IPS DF 6.9 (cell line): ENCODE measurements around the gene RAB27B.
"Not testable (repeated sequence)": the region's sequence is repeated elsewhere in the genome, so short reads cannot be mapped to it uniquely, and the experiment has no call there.

ENCODE experiments used
- DNase-seq: peaks from one replicate; pipeline ENCODE4 v3.0.0-alpha.2; 2013; ENCODE audit warnings: low read depth, low spot score
- H3K27ac ChIP-seq: one replicate; pipeline ENCODE4 v1.5.1; 2013; ENCODE audit warnings: low read length, control low read depth
- H3K27me3 ChIP-seq: 2 replicates; pipeline ENCODE4 v1.6.1; 2013; ENCODE audit warnings: mild to moderate bottlenecking, low read length; ENCODE audit not compliant: control insufficient read depth, insufficient read depth
- H3K36me3 ChIP-seq: 2 replicates; pipeline ENCODE4 v1.6.1; 2013; ENCODE audit warnings: low read length; ENCODE audit not compliant: control insufficient read depth, insufficient read depth
- H3K4me1 ChIP-seq: 2 replicates; pipeline ENCODE4 v1.6.1; 2013; ENCODE audit warnings: low read length; ENCODE audit not compliant: control insufficient read depth, insufficient read depth
- H3K4me3 ChIP-seq: 2 replicates; pipeline ENCODE4 v1.5.1; 2013; ENCODE audit warnings: mild to moderate bottlenecking, low read length
- H3K9me3 ChIP-seq: 2 replicates; pipeline ENCODE4 v1.6.1; 2013; ENCODE audit warnings: low read length, inconsistent platforms; ENCODE audit not compliant: control insufficient read depth, insufficient read depth
- WGBS: extraction: QIAGEN DNeasy Blood & Tissue Kit; methylation state at CpG from one replicate; pipeline ENCODE4 v1.1.7; 2013; ENCODE audit warnings: mixed read lengths, missing lambda C conversion rate; ENCODE audit not compliant: insufficient read length, insufficient coverage; 5-methylcytosine and 5-hydroxymethylcytosine counted together

Gene RAB27B

DNA sequence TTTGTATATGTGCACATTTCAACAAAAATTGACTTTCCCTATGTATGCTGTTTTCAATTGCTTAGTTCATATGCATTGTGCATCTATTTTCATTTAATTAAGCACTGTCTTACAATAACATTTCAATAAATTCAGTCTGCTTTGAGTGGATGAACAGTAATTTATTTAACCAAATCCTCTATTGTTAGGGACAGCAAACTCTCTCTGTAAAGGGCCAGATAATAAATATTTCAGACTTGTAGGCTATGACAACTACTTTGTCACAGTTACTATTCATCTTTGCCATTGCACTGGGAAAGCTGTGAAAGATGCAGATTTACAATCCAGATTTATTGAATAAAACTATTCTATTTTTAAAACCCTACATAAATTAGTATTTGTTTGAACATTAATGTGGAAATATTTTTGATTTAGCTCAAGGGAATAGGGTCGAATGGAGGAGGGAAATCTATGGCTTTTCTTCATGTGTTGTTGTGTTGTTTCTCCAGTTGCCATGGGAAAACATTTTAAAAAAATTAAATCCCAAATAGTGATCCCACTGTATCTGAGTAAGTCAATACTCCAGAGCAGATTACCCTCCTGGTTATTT is 14.2 kb upstream of the RAB27B start:
- WGBS: no CpG with 5 or more reads among the region's 1 CpG
- H3K27me3 ChIP-seq: no peaks in the 10 kb centered on the region
- DNase-seq: no peak

DNA sequence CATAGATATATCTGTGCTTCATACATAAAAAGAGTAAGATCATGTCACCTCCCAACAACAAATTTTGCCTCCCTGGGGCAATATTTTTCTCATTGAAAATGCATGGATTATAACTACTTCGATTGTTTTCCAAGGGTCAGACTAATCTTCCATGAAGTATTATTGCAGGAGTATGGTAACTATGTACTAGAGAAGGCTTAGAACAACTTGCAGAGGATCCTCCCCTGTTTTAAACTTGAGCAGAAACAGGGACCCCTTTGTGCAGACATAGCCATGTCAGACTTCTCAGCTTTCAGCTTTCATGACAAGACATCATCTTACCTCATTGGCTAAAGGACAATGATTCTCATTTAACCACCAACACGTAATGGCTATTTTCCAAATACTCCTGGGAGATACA is 13.2 kb upstream of the RAB27B start:
- WGBS: no CpG with 5 or more reads among the region's 2 CpGs
- Histone ChIP-seq H3K27me3 (no peaks in the 10 kb centered on the region), H3K4me1 (no peaks in the 10 kb centered on the region), H3K36me3 (no peaks in the 10 kb centered on the region), H3K9me3 (no peaks in the 10 kb centered on the region), H3K4me3 (no peak overlapping the region), H3K27ac (no peak overlapping the region)
- DNase-seq: no peak

More for the DNA sequence above, 14.2 kb upstream of the RAB27B start:
- Histone ChIP-seq H3K4me3 (no peak overlapping the region), H3K36me3 (no peaks in the 10 kb centered on the region), H3K27ac (no peak overlapping the region), H3K9me3 (no peaks in the 10 kb centered on the region), H3K4me1 (no peaks in the 10 kb centered on the region)

DNA sequence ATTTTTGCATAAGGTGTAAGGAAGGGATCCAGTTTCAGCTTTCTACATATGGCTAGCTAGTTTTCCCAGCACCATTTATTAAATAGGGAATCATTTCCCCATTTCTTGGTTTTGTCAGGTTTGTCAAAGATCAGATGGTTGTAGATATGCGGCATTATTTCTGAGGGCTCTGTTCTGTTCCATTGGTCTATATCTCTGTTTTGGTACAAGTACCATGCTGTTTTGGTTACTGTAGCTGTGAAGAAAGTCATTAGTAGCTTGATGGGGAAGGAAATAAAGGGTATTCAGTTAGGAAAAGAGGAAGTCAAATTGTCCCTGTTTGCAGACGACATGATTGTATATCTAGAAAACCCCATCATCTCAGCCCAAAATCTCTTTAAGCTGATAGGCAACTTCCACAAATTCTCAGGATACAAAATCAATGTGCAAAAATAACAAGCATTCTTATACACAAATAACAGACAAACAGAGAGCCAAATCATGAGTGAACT is 7.4 kb upstream of the RAB27B start:
- not testable (repeated sequence) for H3K4me1 ChIP-seq, H3K9me3 ChIP-seq, DNase-seq, H3K36me3 ChIP-seq, H3K27ac ChIP-seq, H3K27me3 ChIP-seq, H3K4me3 ChIP-seq
- WGBS: no CpG with 5 or more reads among the region's 2 CpGs

DNA sequence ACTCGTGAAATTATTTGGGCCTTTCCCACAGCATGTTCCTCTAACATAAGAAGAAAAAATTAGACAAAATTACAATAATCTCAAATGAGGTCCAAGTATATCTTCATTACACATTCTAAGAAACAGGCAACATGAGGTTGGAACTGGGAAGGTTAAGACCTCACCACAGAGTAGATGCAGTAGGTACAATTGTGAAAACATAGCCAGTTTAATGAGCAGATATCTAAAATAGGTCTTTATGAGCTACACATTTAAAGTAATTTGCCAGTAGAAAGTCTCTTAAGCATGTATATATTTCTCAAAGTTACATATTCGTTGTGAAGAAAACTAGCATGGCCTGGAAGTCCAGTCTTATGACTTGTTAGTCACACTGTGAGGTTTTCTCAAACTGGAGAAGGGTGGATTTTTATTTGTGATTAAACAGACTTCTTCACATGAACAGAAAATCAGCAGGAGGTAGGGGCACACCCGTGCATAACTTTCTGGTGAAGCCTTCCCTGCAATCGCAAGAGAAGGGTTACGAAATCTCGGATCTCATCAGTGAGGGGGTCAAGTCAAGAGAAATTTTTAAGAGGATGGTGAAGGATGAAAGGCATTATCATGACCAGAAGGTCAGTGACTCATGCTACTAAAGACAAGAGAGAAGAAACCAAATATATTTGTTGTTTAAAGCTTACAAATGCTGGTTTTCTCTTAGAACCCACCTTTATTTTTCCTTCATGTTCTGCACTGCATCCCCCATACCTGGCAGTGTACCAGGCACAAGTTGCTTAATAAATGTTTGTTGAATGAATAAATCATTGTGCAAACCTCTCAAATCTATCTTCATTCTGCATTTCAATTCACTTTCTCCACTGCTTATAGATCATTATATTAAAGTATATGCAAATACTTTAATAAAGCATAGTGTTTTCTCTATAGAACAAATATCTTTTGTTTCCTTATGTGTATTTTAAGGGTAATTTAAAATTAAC is 5.1 kb upstream of the RAB27B start:
- H3K4me3 ChIP-seq: no peak overlapping the region
- H3K36me3 ChIP-seq: no peaks in the 10 kb centered on the region
- WGBS: no CpG with 5 or more reads among the region's 6 CpGs
- H3K27ac ChIP-seq: no peak overlapping the region
- DNase-seq: no peak
- H3K9me3 ChIP-seq: no peaks in the 10 kb centered on the region
- H3K27me3 ChIP-seq: no peaks in the 10 kb centered on the region
- H3K4me1 ChIP-seq: no peaks in the 10 kb centered on the region

DNA sequence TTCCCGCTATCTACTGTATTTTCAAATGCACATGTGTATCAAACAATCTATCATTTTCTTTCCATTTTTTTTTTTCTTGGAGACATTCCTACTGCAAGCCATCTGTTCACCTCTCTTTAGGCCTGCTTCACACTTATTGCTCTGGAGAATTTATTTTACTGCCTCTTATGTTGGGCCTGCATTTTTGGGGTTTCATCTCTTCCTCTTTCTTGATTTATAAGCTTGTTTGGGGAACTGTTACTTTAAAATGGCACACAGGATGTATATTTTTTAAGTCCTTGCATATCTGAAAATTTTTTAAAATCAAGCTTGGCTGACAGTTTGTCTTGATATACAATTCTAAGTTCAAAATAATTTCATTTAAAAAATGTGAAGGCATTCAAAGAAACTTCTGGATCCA is 3.5 kb upstream of the RAB27B start:
- Histone ChIP-seq H3K4me1 (no peaks in the 10 kb centered on the region), H3K27ac (no peak overlapping the region), H3K27me3 (no peaks in the 10 kb centered on the region), H3K36me3 (no peaks in the 10 kb centered on the region), H3K4me3 (no peak overlapping the region), H3K9me3 (no peaks in the 10 kb centered on the region)
- no peak for DNase-seq
- WGBS: no CpG with 5 or more reads among the region's 1 CpG

DNA sequence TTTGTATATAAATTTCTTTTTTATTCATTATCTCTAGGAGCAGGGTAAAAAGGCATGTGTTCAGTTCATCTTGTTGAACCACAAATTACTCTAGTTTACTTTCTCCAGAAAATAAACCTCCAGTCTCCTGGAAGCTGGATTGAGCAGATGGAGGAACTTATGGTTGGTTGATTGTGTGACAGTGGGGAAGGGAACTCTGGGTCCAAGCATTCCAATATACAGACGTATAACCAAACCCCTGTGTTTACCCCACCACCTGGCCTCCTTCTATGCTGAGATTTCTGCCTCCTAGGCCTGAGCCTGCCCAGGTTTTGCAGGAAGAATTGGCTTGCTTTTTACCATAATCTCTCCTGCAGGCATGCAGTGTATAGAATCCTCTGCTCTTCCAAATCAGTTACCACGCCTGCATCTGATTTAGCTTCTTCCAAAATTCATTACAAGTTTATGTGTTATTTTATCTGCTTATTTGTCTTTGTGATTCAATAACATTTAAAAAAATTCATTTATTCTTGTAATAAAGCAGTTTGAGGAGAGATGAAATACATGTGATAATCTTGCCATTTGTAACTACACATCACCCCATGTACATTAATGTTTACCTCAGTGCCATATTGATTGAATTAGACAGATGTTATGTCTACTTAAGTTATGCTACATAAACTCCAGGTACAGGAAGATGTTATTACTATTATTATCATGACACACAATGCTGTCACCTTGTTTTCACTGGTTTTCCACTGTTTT is 2.5 kb upstream of the RAB27B start:
- Histone ChIP-seq H3K4me1 (no peaks in the 10 kb centered on the region), H3K27ac (no peak overlapping the region), H3K9me3 (no peaks in the 10 kb centered on the region), H3K4me3 (no peak overlapping the region), H3K27me3 (no peaks in the 10 kb centered on the region), H3K36me3 (no peaks in the 10 kb centered on the region)
- DNase-seq: no peak
- no CpG with 5 or more reads among the region's 2 CpGs for WGBS

DNA sequence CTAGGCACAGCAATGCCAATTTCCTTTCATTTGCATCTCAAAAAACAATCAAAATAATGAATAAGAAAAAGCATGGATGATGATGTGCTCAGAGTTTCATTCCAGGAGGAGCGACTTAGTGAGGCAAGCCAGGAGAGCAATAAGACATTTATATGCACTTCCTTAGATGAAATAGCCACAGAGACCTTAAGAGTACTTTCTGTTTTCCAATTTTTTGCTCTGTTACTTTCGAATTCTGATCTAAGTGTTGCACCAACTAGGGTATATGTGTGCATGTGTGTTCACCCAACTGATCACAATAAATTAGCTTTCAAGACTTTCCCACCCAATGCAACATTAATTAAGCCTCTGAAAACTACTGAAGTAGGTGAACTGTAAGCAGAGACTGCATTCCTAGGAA is 709 bp downstream of the RAB27B start:
- Histone ChIP-seq H3K27me3 (no peaks in the 10 kb centered on the region), H3K36me3 (no peaks in the 10 kb centered on the region), H3K4me1 (no peaks in the 10 kb centered on the region), H3K27ac (no peak overlapping the region), H3K9me3 (no peaks in the 10 kb centered on the region), H3K4me3 (no peak overlapping the region; the same call in 1 of the 2 replicates)
- WGBS: no CpG with 5 or more reads among the region's 2 CpGs
- no peak for DNase-seq

DNA sequence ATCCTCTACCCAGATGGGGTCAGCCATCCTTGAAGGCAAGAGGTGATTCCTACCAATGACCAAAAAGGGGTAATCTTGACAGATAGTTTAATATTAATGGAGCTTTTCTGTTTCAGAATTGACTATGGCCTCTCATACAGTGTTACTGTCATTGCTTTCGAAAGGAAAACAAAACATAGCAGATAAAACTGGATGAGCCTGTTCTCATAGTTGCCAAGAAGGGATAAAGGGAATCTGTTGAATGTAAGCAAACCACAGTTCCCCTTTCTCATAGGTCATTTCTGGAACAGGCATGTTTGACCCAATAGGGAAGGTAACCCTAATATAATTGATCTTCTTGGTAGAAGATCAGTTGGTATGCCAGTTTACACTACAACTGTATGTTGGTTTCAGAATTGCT is 1.6 kb downstream of the RAB27B start:
- Histone ChIP-seq H3K27me3 (no peaks in the 10 kb centered on the region), H3K9me3 (no peaks in the 10 kb centered on the region), H3K36me3 (no peaks in the 10 kb centered on the region), H3K27ac (no peak overlapping the region), H3K4me3 (no peak overlapping the region), H3K4me1 (no peaks in the 10 kb centered on the region)
- WGBS: no CpG with 5 or more reads among the region's 1 CpG
- no peak for DNase-seq

DNA sequence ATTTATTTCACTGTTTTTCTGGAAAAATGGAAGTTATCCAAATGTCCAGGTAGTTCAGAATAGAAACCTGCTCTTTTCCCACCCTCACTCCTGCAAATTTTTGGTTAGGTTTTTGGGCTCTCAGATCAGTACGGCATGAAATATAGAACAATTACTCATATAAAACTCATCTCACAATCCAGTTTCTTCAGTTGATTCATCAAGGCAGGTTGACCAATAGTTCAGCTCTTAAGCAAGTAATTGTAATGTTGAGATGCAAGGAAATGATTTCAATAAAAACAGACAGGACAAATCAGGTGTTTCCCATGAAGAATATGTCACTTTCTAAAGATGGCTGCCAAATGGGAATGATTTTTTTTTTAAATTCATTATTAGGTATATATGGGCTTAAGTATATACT is 2.0 kb downstream of the RAB27B start:
- no peak for DNase-seq
- WGBS: no CpG with 5 or more reads among the region's 1 CpG
- H3K36me3 ChIP-seq: no peaks in the 10 kb centered on the region
- H3K27ac ChIP-seq: no peak overlapping the region
- H3K4me3 ChIP-seq: no peak overlapping the region
- H3K27me3 ChIP-seq: no peaks in the 10 kb centered on the region
- H3K9me3 ChIP-seq: no peaks in the 10 kb centered on the region
- H3K4me1 ChIP-seq: no peaks in the 10 kb centered on the region

DNA sequence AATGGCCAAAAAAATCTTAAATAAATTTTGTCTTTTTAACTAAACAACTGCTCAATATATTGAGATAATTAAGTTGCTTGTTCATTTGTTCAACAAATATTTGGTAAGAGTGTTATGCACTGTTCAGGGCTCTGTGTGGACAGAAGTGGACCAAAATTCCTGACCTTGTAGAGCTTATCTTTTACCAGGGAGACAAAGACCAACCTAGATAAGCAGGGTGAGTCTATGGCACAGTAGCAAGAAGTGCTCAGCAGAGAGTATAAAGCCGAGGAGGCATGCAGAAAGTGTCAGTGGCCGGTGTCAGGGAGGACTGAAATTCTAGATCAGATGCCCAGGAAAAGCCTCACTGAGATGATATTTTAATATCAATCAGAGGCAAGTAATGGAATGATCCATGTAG is 2.6 kb downstream of the RAB27B start:
- WGBS: no CpG with 5 or more reads among the region's 2 CpGs
- Histone ChIP-seq H3K9me3 (no peaks in the 10 kb centered on the region), H3K4me1 (no peaks in the 10 kb centered on the region), H3K27ac (no peak overlapping the region), H3K27me3 (no peaks in the 10 kb centered on the region), H3K36me3 (no peaks in the 10 kb centered on the region), H3K4me3 (no peak overlapping the region)
- no peak for DNase-seq
